GM21576 (cell line): Measurements from ENCODE around the gene C4orf50.
"Not testable (repeated sequence)": the region's sequence is repeated elsewhere in the genome, so short reads cannot be mapped to it uniquely, and the experiment has no call there.

ENCODE experiments used
- ATAC-seq: cut with Tn5 transposase; IDR thresholded peaks from one replicate; pipeline ENCODE4 v1.9.1; 2021; ENCODE audit warnings: mild to moderate bottlenecking, moderate library complexity; ENCODE audit not compliant: unreplicated experiment

C4orf50 gene

GRCh38 chr4:5995901-5996623, 22.2 kb downstream of the C4orf50 start:
- no peak for ATAC-seq

GRCh38 chr4:5993876-5994811, 24.1 kb downstream of the C4orf50 start:
- ATAC-seq: no peak

- not testable (repeated sequence) for ATAC-seq
These were observed 24.9 kb downstream of the C4orf50 start for GRCh38 chr4:5993346-5993745.

GRCh38 chr4:5992828-5993321, 25.4 kb downstream of the C4orf50 start:
- ATAC-seq: no peak

GRCh38 chr4:5992171-5992827, 25.9 kb downstream of the C4orf50 start:
- no peak for ATAC-seq

GRCh38 chr4:5991405-5991804, 26.8 kb downstream of the C4orf50 start:
- ATAC-seq: no peak

GRCh38 chr4:5990446-5991160, 27.6 kb downstream of the C4orf50 start:
- no peak for ATAC-seq

- ATAC-seq: no peak
These were observed 28.7 kb downstream of the C4orf50 start for GRCh38 chr4:5989236-5990225.

- no peak for ATAC-seq
These were observed 30.0 kb downstream of the C4orf50 start for GRCh38 chr4:5988086-5988845.

- ATAC-seq: no peak
These were observed 33.4 kb downstream of the C4orf50 start for GRCh38 chr4:5984843-5985242.

- no peak for ATAC-seq
These were observed 35.9 kb downstream of the C4orf50 start for GRCh38 chr4:5982156-5982973.

GRCh38 chr4:5980436-5981155, 37.6 kb downstream of the C4orf50 start:
- no peak for ATAC-seq

GRCh38 chr4:5979981-5980380, 38.2 kb downstream of the C4orf50 start:
- ATAC-seq: no peak

GRCh38 chr4:5976921-5977320, 41.3 kb downstream of the C4orf50 start:
- ATAC-seq: no peak

- ATAC-seq: no peak
These were observed 41.8 kb downstream of the C4orf50 start for GRCh38 chr4:5976431-5976830.

- ATAC-seq: no peak
These were observed 43.9 kb downstream of the C4orf50 start for GRCh38 chr4:5974321-5974720.
